ENCODE measurements around the gene HSPA12A. TPM values are rescaled to one million over a fixed set of nuclear protein-coding genes. Genes with fewer than 3 reads are reported as not detected.

The HSPA12A gene
- total RNA-seq, 2 donors from 2014 or later, result 13.9 to 15.4 TPM

- 92 to 93% methylated on average over 14 to 16 of the region's 16 CpGs for WGBS, 2 experiments (ENCODE audit: insufficient coverage in 1 of 2, insufficient read length in 1 of 2)
- Histone ChIP-seq H3K27ac (ENCODE audit: low read depth, low read length) (no peak overlapping the region), H3K9ac (ENCODE audit: extremely low read depth, low read length, poor library complexity, severe bottlenecking) (no peak overlapping the region), H3K9me3 (ENCODE audit: control insufficient read depth, low read length) (no peaks in the 10 kb centered on the region), H3K4me1 (ENCODE audit: control insufficient read depth, insufficient read depth, low read length) (no peaks in the 10 kb centered on the region), H3K36me3 (ENCODE audit: control insufficient read depth, insufficient read depth, low read length) (no peaks in the 10 kb centered on the region), H3K27me3 (ENCODE audit: control insufficient read depth, insufficient read depth, low read length, poor library complexity, severe bottlenecking) (no peaks in the 10 kb centered on the region), H3K4me3 (ENCODE audit: low read length) (no peak overlapping the region)
- TF ChIP-seq CTCF (conservative IDR thresholded peaks at IDR 0.05), result no peak
- H3K4me1 Mint-ChIP-seq, result no peaks in the 10 kb centered on the region
- H3K27ac Mint-ChIP-seq, result no peak overlapping the region
- H3K9me3 Mint-ChIP-seq, result no peaks in the 10 kb centered on the region
- peaks cover 4% of the 10 kb centered on the region for H3K27me3 Mint-ChIP-seq (ENCODE audit: insufficient read depth)
- H3K36me3 Mint-ChIP-seq (ENCODE audit: low read depth), result no peaks in the 10 kb centered on the region
- no peak overlapping the region for H3K4me3 Mint-ChIP-seq
- DNase-seq, result no peak
Measured at GRCh38 chr10:116779076-116779687, 36.8 kb upstream of the HSPA12A start.

- no peak overlapping the region for H3K4me3 Mint-ChIP-seq
- DNase-seq, result no peak
- H3K27ac Mint-ChIP-seq, result no peak overlapping the region
- H3K9me3 ChIP-seq (ENCODE audit: control insufficient read depth, low read length), result no peaks in the 10 kb centered on the region
- no peak overlapping the region for H3K9ac ChIP-seq (ENCODE audit: extremely low read depth, low read length, poor library complexity, severe bottlenecking)
- no peaks in the 10 kb centered on the region for H3K36me3 ChIP-seq (ENCODE audit: control insufficient read depth, insufficient read depth, low read length)
- no peaks in the 10 kb centered on the region for H3K4me1 ChIP-seq (ENCODE audit: control insufficient read depth, insufficient read depth, low read length)
- no peaks in the 10 kb centered on the region for H3K9me3 Mint-ChIP-seq
- no peaks in the 10 kb centered on the region for H3K27me3 ChIP-seq (ENCODE audit: control insufficient read depth, insufficient read depth, low read length, poor library complexity, severe bottlenecking)
- H3K36me3 Mint-ChIP-seq (ENCODE audit: low read depth), result no peaks in the 10 kb centered on the region
- H3K27me3 Mint-ChIP-seq (ENCODE audit: insufficient read depth), result no peaks in the 10 kb centered on the region
- no peak overlapping the region for H3K4me3 ChIP-seq (ENCODE audit: low read length)
- H3K27ac ChIP-seq (ENCODE audit: low read depth, low read length), result no peak overlapping the region
- TF ChIP-seq CTCF (conservative IDR thresholded peaks at IDR 0.05), result no peak
- no peaks in the 10 kb centered on the region for H3K4me1 Mint-ChIP-seq
- 83 to 93% methylated on average over 5 to 8 of the region's 8 CpGs for WGBS, 2 experiments (ENCODE audit: insufficient coverage in 1 of 2, insufficient read length in 1 of 2)
Measured at GRCh38 chr10:116777006-116777405, 34.6 kb upstream of the HSPA12A start.

GRCh38 chr10:116775488-116776400 is 33.4 kb upstream of the HSPA12A start:
- no peaks in the 10 kb centered on the region for H3K4me1 ChIP-seq (ENCODE audit: control insufficient read depth, insufficient read depth, low read length)
- no peaks in the 10 kb centered on the region for H3K4me1 Mint-ChIP-seq
- H3K9ac ChIP-seq (ENCODE audit: extremely low read depth, low read length, poor library complexity, severe bottlenecking), result no peak overlapping the region
- H3K27ac Mint-ChIP-seq, result no peak overlapping the region
- no peak for DNase-seq
- H3K36me3 ChIP-seq (ENCODE audit: control insufficient read depth, insufficient read depth, low read length), result no peaks in the 10 kb centered on the region
- TF ChIP-seq CTCF (conservative IDR thresholded peaks at IDR 0.05), result no peak
- H3K9me3 ChIP-seq (ENCODE audit: control insufficient read depth, low read length), result no peaks in the 10 kb centered on the region
- H3K27ac ChIP-seq (ENCODE audit: low read depth, low read length), result no peak overlapping the region
- no peak overlapping the region for H3K4me3 Mint-ChIP-seq
- H3K36me3 Mint-ChIP-seq (ENCODE audit: low read depth), result no peaks in the 10 kb centered on the region
- H3K27me3 ChIP-seq (ENCODE audit: control insufficient read depth, insufficient read depth, low read length, poor library complexity, severe bottlenecking), result no peaks in the 10 kb centered on the region
- no peaks in the 10 kb centered on the region for H3K27me3 Mint-ChIP-seq (ENCODE audit: insufficient read depth)
- H3K4me3 ChIP-seq (ENCODE audit: low read length), result no peak overlapping the region
- no peaks in the 10 kb centered on the region for H3K9me3 Mint-ChIP-seq
- WGBS, 2 experiments (ENCODE audit: insufficient coverage in 1 of 2, insufficient read length in 1 of 2), result 92% methylated on average over 12 to 15 of the region's 15 CpGs

Measured in endodermal cell (in vitro differentiated cells).